Measurements from ENCODE around the gene PRMT9. TPM values are rescaled to one million over a fixed set of nuclear protein-coding genes. Genes with fewer than 3 reads are reported as not detected.

PRMT9 gene
- total RNA-seq, 4 donors from 2014 or later: 22.9 to 28.3 (median 26.2) TPM

GRCh38 chr4:147635348-147635747 lies 48.6 kb downstream of the PRMT9 start:
- Histone ChIP-seq H3K27me3 (no peaks in the 10 kb centered on the region), H3K9me3 (no peaks in the 10 kb centered on the region), H3K27ac (no peak overlapping the region), H3K4me1 (peaks cover 13 to 23% of the 10 kb centered on the region in 2 donors), H3K36me3 (peaks cover 21% of the 10 kb centered on the region in 2 donors), H3K4me3 (replicated peaks in 1 of 3) (no peak overlapping the region)
- TF ChIP-seq POLR2A (IDR thresholded peaks at IDR 0.05) (no peak), CTCF (IDR thresholded peaks at IDR 0.05) (no peak)
- intact Hi-C loops (cut with DNase I): no loop called here
- no peak for DNase-seq

- no peak for TF ChIP-seq CTCF (IDR thresholded peaks at IDR 0.05)
- no peak for TF ChIP-seq POLR2A (IDR thresholded peaks at IDR 0.05)
- 94 to 100% methylated on average over 1 of the region's 1 CpG for WGBS, 2 donors
- Histone ChIP-seq H3K4me1 (peaks cover 13 to 23% of the 10 kb centered on the region in 2 donors), H3K27ac (peak overlapping the region; percentile 66 to 73 (median 68)), H3K9me3 (no peaks in the 10 kb centered on the region), H3K36me3 (peaks cover 21 to 25% of the 10 kb centered on the region in 2 donors), H3K4me3 (replicated peaks in 1 of 3) (no peak overlapping the region), H3K27me3 (no peaks in the 10 kb centered on the region)
- intact Hi-C loops (cut with DNase I): no loop called here
- DNase-seq: no peak
These were observed 50.3 kb downstream of the PRMT9 start for GRCh38 chr4:147633643-147634042.

- peaks cover 21 to 25% of the 10 kb centered on the region in 2 donors for H3K36me3 ChIP-seq
These were observed 50.9 kb downstream of the PRMT9 start for GRCh38 chr4:147633113-147633512.

GRCh38 chr4:147629783-147630730 lies 53.9 kb downstream of the PRMT9 start:
- Histone ChIP-seq H3K27ac (peak overlapping the region; percentile 8 to 66 (median 30)), H3K4me3 (replicated peaks in 1 of 3) (no peak overlapping the region), H3K36me3 (peaks cover 19 to 26% of the 10 kb centered on the region in 2 donors), H3K4me1 (peaks cover 13 to 23% of the 10 kb centered on the region in 2 donors), H3K9me3 (no peaks in the 10 kb centered on the region), H3K27me3 (no peaks in the 10 kb centered on the region)
- TF ChIP-seq POLR2A (IDR thresholded peaks at IDR 0.05): no peak
- TF ChIP-seq CTCF (IDR thresholded peaks at IDR 0.05): no peak
- no peak for DNase-seq
- WGBS, 2 donors: 92 to 95% methylated on average over 1 of the region's 1 CpG
- intact Hi-C loops (cut with DNase I): no loop called here

More at GRCh38 chr4:147633113-147633512, 50.9 kb downstream of the PRMT9 start:
- DNase-seq: peak; percentile 68 to 74
- intact Hi-C loops (cut with DNase I): no loop called here
- Histone ChIP-seq H3K27me3 (no peaks in the 10 kb centered on the region), H3K27ac (peak overlapping the region; percentile 66 to 73 (median 68)), H3K4me3 (replicated peaks in 1 of 3) (no peak overlapping the region), H3K9me3 (no peaks in the 10 kb centered on the region), H3K4me1 (peaks cover 13 to 23% of the 10 kb centered on the region in 2 donors)
- WGBS, 2 donors: 46 to 62% methylated on average over 3 of the region's 3 CpGs
- no peak for TF ChIP-seq POLR2A (IDR thresholded peaks at IDR 0.05)
- TF ChIP-seq CTCF (IDR thresholded peaks at IDR 0.05): no peak

GRCh38 chr4:147628415-147628814 lies 55.5 kb downstream of the PRMT9 start:
- no peak overlapping the region for H3K4me3 ChIP-seq (replicated peaks in 1 of 3)
- no peaks in the 10 kb centered on the region for H3K27me3 ChIP-seq
- WGBS, 2 donors: 77 to 78% methylated on average over 3 of the region's 3 CpGs
- H3K9me3 ChIP-seq: no peaks in the 10 kb centered on the region
- H3K27ac ChIP-seq: no peak overlapping the region
- peaks cover 18 to 19% of the 10 kb centered on the region in 2 donors for H3K4me1 ChIP-seq
- intact Hi-C loops (cut with DNase I): no loop called here
- TF ChIP-seq POLR2A (IDR thresholded peaks at IDR 0.05): no peak
- TF ChIP-seq CTCF (IDR thresholded peaks at IDR 0.05): no peak
- peaks cover 19 to 20% of the 10 kb centered on the region in 2 donors for H3K36me3 ChIP-seq
- no peak for DNase-seq
